ENCODE data around the gene MAP2K2. TPM values are rescaled to one million over a fixed set of nuclear protein-coding genes. Genes with fewer than 3 reads are reported as not detected.

The MAP2K2 gene
- total RNA-seq, 1 donor from 2014 or later = 156 TPM

- intact Hi-C loops (cut with micrococcal nuclease) = no loop called here
Observed at GRCh38 chr19:4063369-4064148, 60.4 kb downstream of the MAP2K2 start.

DNA sequence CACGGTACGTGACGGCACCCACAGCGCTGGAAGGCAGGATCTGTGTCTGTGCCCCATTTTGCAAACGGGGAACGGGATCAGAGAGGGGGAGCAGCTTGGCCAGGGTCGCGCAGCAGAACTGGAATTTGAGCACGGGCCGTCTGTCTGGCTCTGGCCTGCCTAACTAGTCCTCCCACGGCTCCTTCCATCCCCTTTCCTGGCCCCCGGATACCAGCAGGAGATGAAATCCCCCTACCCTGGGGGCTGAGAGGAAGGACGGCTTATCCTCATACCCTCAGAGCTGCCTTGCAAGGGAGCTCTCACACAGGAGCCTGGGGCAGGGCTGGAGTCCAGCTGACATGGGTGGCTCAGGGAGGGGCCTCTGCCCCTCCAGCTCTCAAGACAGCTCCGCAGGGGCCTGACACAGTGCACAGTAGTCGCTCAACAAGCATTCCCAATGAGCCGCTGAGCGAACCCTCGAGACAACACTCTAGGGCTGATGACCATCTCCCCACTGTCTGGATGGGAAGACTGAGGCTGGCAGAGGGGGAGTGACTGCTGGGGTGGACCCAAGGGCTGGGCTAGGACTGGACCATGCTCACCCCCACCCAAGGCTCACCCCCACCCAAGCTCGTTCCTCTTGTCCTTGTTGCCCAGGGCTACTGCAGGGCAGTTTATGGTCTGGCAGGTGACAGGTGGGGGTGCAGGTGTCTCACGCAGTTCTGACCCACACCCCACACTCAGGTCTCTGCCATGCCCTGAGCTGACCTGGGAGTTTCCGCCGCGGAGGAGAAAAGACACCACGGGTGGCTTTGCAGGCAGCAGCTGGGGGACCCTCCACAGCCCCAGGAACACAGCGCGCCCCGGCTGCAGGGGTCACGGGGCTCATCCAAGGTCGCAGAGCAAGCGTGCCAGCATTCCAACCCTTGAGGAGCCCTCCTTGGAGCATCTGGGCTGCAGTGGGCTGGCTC is 61.2 kb downstream of the MAP2K2 start:
- intact Hi-C loops (cut with micrococcal nuclease) = no loop called here

- intact Hi-C loops (cut with micrococcal nuclease) = no loop called here
Observed at GRCh38 chr19:4061683-4062418, 62.1 kb downstream of the MAP2K2 start.

DNA sequence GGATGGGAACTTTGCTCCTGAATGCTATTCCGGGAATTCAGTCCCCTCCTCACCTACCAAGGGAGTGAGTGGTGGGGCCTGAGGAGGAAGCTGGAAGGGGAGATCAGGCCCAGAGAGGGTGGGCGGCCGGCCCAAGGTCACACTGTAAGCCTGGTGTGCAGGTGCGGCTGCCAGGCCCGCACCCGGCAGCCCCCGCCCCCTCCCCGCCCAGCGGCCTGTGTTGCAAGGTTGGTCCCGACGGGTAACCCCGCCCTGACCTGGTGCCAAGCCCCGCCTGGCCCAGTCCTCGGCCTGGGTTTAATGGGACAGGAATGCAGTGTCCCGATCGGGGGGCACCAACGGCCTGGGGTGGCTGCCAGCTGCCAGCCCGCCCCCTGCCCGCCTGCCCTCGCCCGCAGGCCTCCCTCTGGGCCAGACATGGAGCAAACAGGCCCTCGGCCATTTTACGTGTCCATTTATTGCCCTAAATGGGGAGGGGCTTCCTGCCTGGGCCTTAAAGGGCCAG is 62.7 kb downstream of the MAP2K2 start:
- intact Hi-C loops (cut with micrococcal nuclease) = no loop called here

DNA sequence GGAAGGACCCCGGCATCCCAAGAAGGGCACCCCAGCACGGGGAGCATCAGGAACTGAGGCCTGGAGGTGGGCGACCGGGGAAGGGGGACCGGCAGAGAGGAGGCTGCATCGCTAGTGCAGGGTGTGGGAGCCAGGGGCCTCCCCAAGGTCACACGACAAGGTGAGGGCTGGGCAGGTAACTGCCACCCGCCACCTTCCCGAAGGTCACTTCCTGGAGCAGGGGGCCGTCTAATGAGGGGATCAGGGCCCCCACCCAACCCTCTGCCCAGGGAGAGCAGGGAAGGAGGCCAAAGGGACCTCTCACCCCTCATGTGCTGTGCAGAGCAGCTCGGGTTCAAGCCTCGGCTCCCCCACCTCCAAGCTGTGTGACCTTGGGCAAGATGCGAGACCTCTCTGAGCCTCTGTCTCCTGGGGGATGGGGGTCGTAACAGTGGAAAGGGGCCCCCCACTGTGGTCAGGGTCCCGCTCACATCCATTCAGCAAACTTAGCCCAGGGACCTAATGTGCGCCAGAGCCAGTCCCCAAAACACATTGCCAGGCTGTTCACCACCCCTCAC is 63.2 kb downstream of the MAP2K2 start:
- intact Hi-C loops (cut with micrococcal nuclease) = no loop called here

- intact Hi-C loops (cut with micrococcal nuclease) = no loop called here
Observed at GRCh38 chr19:4059891-4060620, 63.9 kb downstream of the MAP2K2 start.

DNA sequence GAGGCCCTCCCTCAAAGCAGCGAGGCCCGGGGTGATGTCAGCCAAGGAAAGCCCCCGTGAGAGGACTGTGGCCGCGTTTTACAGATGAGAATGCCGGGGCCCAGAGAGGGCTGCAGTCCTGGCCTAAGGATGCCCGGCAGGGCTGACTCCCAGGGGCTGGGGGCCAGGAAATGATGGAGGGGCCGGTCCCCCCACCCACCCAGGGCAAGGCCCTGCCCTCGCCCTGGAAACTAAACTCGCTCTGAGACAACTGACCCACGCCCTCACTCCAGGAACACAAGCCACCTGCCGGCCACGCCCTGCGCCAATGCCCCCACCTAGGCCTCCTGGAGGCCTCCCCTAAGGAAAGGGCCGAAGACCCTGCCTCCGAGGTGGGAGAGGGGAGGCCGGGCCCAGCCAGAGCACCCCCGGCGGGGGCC is 64.5 kb downstream of the MAP2K2 start:
- intact Hi-C loops (cut with micrococcal nuclease) = no loop called here

DNA sequence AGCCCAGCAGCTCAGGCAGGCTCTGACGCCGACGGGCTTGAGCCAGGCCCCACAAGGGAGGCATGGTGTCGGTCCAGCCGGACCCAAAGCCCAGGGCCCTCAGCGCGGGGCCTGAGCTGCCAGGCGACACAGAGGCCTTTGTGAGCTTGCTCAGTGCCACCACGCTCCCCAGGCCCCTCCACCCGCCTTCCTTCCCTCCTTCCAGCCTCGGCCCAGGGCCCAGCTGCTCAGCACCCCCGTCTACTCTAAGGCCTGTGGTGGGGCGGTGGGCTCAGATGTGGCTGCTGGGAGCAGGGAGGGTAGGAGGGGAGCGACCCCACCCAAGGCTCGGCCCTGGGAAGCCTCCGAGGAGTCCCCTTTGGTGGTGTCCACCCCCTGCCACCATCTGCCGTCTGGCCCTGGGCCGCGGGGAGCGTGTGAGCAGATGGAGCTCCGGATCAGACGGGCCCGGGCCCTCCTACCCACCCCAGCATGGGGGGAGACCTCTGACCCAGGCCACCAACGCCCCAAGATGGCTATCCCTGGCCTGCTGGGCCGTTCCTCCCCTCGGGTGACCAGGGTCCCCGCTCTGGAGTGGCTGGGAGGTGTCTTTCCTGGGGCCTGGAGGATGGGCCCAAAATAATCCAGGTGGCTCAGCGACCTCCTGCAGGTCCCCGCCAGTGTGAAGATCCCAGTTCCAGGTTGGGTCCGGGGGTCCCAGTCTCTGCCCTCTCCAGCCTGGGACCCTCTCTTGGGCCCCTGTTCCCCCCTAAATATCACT is 65.0 kb downstream of the MAP2K2 start:
- intact Hi-C loops (cut with micrococcal nuclease) = no loop called here

DNA sequence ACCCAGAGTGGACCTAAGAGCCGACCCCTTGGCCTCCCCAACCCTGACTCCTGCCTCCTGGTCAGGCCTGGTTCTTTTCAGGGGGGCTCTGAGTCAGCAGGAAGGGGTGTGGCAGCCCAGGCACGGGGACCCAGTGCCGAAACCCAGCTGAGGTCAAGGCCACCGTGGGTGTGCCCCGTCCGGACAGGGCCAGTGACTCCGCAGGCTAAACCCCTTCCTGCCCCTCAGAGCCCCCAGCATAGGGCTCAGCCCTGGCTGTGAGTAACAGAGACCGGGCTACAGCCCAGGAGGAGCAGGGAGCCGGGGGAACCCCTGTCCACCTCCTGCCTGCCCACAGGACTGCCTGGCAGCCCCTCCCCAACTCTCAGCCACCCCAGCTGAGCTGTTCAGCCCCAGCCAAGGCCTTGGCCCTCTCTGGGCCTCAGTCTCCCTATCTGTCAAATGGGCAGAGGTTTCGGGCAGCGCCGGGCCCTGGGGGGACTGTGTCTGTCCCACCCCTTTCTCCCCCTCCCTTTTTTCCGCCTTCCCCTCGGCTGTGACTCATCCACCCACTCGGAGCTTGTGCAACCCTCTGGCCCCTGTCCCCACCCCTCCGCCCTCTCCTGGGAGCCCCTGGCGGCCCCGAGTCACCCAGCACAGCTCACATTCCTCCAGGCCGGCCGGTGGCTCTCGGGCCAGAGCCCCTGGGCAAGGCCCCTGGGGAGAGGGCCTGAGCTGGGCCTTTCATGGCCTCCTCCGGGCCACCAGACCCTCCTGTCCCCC is 65.8 kb downstream of the MAP2K2 start:
- intact Hi-C loops (cut with micrococcal nuclease) = no loop called here

DNA sequence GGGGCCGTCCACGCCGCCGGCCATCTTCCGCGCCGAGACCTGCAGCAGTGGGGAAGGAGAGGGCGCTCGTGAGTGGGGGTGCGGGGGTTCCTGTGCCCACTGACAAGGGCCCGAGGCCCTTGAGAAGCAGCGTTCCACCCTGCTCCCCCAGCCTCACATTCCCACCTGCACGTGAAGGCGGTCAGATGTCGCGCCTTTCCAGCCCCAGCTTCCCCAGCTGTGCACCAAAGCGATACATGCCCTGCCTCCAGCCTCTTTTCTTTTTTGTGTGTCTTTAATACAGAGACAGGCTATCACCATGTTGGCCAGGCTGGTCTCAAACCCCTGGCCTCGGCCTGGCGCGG is 68.7 kb downstream of the MAP2K2 start:
- intact Hi-C loops (cut with micrococcal nuclease) = no loop called here

DNA sequence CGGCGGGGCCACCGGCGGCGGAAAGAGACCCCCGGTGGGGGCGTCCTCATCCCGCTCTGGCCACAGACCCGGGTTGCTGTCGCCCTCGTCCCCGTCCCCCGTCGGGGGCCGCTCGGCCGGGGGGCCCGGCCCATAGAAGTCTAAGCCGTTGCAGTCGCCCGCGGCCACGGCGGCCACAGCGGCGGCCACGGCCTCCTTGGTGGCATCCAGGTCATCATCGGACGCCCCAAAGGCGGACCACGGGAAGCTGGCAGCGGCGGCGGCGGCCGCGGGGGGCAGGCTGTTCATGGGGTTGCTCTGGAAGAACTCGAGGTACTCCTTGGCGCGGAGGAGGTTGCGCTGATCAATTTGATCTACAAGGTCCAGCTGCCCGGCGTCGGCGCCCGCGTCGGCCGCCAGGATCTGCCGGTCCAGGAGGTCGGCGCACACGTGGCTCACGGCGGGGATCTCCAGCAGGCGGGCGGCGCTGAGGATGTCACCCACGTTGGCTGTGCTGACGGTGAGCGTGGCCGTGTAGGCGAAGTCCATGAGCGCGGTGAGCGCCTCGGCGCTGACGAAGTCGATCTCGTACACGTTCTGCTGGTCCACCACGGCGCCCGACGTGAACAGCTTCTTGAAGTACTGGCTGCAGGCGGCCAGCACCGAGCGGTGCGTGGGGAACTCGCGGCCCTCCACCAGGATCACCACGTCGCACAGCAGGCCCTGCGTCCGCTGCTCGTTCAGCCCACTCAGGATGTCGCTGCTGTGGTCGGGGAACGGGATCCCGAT is 69.3 kb downstream of the MAP2K2 start:
- intact Hi-C loops (cut with micrococcal nuclease) = no loop called here

DNA sequence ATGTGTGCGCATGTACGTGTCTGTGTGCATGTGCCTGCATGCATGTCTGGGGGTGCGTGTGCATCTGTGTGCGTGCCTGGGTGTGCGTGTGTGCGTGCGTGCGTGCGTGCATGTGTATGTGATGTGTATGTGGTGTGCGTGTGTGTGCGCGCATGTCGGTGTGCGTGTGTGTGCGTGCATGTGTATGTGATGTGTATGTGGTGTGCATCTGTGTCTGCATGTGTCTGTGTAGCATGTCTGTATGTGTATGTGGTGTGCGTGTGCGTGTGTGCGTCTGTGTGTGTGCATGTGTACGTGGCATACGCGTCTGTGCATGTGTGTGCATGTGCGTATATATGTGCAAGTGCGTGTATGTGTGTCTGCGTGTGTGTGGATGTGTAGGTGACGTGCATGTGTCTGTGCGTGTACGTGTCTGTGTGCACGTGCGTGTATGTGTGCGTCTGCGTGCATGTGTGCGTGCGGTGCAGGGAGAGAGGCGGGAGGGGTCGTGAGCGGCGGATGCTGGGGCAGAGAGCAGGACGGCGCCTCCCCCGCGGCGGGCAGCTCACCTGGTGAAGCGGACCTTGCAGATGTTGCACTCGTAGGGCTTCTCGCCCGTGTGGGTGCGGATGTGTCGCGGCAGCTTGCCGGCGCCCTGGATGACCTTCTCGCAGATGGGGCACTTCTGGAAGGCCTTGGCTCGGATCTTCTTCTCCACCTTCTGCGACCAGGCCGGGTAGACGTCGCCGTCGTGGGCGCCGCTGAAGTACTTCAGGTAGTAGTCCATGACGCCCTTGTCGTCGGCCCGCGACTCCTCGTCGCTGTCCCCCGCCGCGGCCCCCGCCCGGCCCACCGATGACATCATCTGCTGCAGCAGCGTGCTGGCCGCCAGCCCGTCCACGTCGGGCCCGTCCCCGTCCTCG is 70.2 kb downstream of the MAP2K2 start:
- intact Hi-C loops (cut with micrococcal nuclease) = no loop called here

- intact Hi-C loops (cut with micrococcal nuclease) = no loop called here
Observed at GRCh38 chr19:4052993-4053422, 70.9 kb downstream of the MAP2K2 start.

DNA sequence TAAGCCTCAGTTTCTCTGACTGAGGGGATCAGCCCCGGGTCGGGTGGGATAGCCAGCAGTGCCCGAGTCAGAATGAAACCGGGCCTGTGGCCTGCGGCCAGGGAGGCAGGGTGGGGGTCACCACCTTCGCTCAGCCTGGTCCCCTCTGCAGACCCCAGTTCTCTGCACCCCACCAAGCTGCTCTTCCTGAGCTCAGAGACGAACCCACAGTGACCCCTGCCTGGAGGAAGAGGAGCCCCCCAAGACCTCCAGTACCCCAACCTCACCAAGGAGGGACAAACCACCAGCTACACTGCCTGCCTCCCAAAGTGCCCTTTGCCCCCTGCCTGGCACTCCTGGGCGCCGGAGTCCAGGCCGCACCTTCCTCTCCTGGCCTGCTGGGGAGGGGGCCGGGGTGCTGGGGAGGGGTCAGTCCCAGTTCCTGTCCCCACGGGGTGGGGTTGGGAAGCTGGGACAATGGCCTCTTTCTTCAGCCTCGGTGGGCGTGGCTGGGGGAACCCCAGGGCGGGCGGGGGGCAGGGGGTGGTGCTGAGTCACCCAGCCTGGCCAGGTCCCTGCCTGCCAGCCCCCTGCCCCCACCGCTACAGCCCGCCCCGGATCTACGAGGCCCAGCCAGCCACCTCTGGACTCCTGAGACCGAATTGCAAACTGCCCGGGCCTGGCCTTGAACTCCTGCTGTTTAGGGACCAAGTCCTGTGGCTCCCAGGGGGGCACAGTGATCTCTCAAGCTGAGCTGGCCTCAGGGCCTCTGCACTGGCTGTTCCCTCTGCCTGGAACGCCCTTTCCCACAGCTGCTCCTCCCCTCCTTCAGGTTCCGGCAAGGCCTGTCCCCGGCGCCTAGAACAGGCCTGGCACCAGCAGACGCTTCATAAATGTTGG is 71.6 kb downstream of the MAP2K2 start:
- intact Hi-C loops (cut with micrococcal nuclease) = no loop called here

DNA sequence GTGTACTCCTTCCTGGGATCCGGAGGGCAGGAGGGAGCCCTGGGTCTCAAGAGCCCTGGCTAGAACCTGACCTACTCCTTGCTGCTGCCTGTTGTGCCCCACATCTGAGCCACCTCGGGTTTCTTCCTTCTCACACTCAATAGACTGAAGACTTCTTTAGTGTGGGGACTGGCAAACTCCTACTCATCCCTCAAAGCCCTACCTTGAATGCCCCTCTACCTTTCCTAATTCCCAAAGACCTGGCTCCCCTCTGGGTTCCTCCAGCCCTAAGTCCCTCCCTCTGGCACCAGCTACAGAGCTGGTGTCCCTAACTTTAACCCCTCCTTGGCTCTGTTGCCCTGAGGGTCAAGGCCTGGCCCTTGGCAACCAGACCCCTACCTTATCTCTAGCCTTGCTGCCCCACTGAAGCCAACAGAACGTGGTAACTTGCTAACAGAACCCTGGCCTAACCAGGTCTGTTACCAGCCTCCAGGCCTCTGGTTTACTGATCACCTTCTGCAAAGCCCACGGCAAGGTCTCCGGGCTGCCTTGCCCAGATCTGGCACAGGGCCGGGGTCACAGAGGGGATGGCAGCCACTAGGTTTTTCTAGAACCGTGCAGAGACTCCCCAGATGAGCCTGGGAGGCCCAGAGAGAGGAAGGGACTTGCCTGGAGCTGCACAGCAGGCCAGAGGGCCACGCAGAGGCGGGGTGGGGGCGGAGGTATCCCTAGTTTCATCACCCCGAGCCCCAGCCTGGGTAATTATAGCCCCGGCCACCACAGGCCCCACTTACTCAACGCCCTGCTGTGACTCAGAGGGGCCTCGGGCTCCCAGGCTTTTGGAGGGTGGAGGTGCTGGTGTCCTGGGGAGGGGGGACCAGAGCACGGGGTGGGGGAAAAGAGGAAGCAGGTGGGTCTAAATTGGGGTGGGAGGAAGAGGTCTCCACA is 72.5 kb downstream of the MAP2K2 start:
- intact Hi-C loops (cut with micrococcal nuclease) = no loop called here

All from T-helper 1 cell treated with Interleukin-12 subunit alpha and Interleukin-12 subunit beta and Interleukin-4 antibody, amounts not matched to agents 30 ng/mL and 1 ng/mL, for 36 hours (primary cell).